Mesothelial cell of epicardium (in vitro differentiated cells): Measurements from ENCODE around the gene COX6B1. TPM values are rescaled to one million over a fixed set of nuclear protein-coding genes. Genes with fewer than 3 reads are reported as not detected.

Source experiments
- DNase-seq, 2 experiments: peaks; one replicate each; pipeline ENCODE4 v3.0.0; 2021; ENCODE audit warnings: low spot score in 2 of 2; ENCODE audit not compliant: unreplicated experiment in 2 of 2
- H3K27ac Mint-ChIP-seq: 2 replicates; pipeline ENCODE4 v1.8.0; 2021; ENCODE audit warnings: mixed read lengths
- H3K27me3 Mint-ChIP-seq: 2 replicates; pipeline ENCODE4 v1.8.0; 2021; ENCODE audit warnings: low read depth, mixed read lengths
- H3K36me3 Mint-ChIP-seq: 2 replicates; pipeline ENCODE4 v1.8.0; 2021; ENCODE audit warnings: mixed read lengths
- H3K4me1 Mint-ChIP-seq: 2 replicates; pipeline ENCODE4 v1.8.0; 2021; ENCODE audit warnings: mixed read lengths
- H3K4me3 Mint-ChIP-seq: 2 replicates; pipeline ENCODE4 v1.8.0; 2021; ENCODE audit warnings: mild to moderate bottlenecking, moderate library complexity, mixed read lengths
- H3K9me3 Mint-ChIP-seq: 2 replicates; pipeline ENCODE4 v1.8.0; 2021; ENCODE audit warnings: mixed read lengths
- CTCF ChIP-seq: fragments of 200-600 bp; sonication (generic); IDR thresholded peaks from one replicate; pipeline ENCODE4 v1.5.0; 2021; ENCODE audit warnings: antibody characterized with exemption; ENCODE audit not compliant: unreplicated experiment
- total RNA-seq: library from RNA; stranded (reverse); gene quantifications from 3 replicates; pipeline ENCODE4 v1.2.1, GENCODE V29; 2021

COX6B1 gene
- total RNA-seq, 1 donor from 2014 or later: 284 TPM

DNA sequence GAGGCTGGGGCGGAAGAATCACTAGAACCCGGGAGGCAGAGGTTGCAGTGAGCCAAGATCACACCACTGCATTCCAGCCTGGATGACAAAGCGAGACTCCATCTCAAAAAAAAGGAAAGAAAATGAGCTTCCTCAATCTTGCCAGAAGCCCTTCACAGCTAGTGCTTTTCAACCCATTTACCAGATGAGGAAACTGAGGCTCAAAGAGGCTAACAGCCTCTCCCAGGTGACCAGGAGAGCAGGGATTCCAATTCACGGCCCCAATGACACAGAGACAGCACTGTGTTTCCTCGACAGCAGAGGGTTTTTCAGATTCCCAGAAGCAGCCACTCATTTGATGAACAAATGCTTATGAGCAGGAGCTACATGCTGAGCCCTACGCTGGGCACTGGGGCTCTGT is 21.4 kb downstream of the COX6B1 start:
- H3K27ac Mint-ChIP-seq: no peak overlapping the region
- peaks cover 47% of the 10 kb centered on the region for H3K27me3 Mint-ChIP-seq
- H3K9me3 Mint-ChIP-seq: no peaks in the 10 kb centered on the region
- peaks cover 10% of the 10 kb centered on the region for H3K4me1 Mint-ChIP-seq
- DNase-seq: no peak
- TF ChIP-seq CTCF: no peak
- peaks cover 4% of the 10 kb centered on the region for H3K36me3 Mint-ChIP-seq
- H3K4me3 Mint-ChIP-seq: no peak overlapping the region

DNA sequence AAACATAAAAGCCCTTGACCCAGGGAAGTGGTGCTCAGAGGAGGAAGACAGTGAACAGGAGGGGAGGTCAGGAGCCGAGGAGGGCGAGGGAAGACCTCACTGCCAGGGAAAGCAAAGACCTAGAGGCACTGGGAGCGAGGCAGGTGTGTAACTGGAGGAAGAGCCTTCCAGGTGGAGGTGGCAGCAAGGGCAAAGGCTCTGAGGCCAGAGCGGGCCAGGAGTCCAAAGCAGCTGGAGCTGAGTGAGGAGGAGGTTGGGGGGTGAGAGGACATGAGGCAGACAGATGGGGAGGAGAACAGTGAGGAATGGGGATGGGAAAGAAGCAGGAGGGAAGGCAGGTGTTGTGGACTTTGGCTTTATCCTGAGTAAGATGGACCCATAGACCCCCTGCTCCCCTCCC is 21.9 kb downstream of the COX6B1 start:
- TF ChIP-seq CTCF: no peak
- H3K36me3 Mint-ChIP-seq: peaks cover 4% of the 10 kb centered on the region
- H3K27me3 Mint-ChIP-seq: peaks cover 47% of the 10 kb centered on the region
- peaks cover 10% of the 10 kb centered on the region for H3K4me1 Mint-ChIP-seq
- no peaks in the 10 kb centered on the region for H3K9me3 Mint-ChIP-seq
- no peak overlapping the region for H3K4me3 Mint-ChIP-seq
- H3K27ac Mint-ChIP-seq: no peak overlapping the region
- no peak for DNase-seq

GRCh38 chr19:35670686-35671085 is 22.6 kb downstream of the COX6B1 start:
- no peaks in the 10 kb centered on the region for H3K9me3 Mint-ChIP-seq
- no peak overlapping the region for H3K4me3 Mint-ChIP-seq
- H3K27ac Mint-ChIP-seq: no peak overlapping the region
- H3K36me3 Mint-ChIP-seq: peaks cover 2% of the 10 kb centered on the region
- TF ChIP-seq CTCF: no peak
- DNase-seq: no peak
- peaks cover 10% of the 10 kb centered on the region for H3K4me1 Mint-ChIP-seq
- H3K27me3 Mint-ChIP-seq: peaks cover 53% of the 10 kb centered on the region

DNA sequence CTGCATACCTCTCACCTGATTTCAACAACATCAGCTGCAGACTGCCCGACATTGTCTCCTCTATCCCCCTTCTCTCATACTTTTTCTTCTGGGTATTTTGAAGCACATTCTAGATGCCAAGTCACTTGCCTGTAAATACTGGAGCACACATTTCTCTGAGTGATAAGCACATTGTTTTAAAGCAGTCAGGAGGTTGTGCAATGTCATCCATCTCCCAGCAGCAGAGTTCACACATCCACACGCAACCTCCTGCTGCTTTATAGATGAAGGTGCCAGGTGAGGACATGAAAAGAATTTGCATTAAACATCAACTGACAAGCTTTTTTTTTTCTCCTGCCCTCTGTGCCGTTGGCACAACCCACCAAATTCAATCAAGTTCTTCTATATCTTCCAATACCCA is 23.7 kb downstream of the COX6B1 start:
- no peaks in the 10 kb centered on the region for H3K36me3 Mint-ChIP-seq
- H3K9me3 Mint-ChIP-seq: no peaks in the 10 kb centered on the region
- peaks cover 62% of the 10 kb centered on the region for H3K27me3 Mint-ChIP-seq
- peaks cover 5% of the 10 kb centered on the region for H3K4me1 Mint-ChIP-seq
- DNase-seq: no peak
- no peak for TF ChIP-seq CTCF
- no peak overlapping the region for H3K27ac Mint-ChIP-seq
- no peak overlapping the region for H3K4me3 Mint-ChIP-seq

GRCh38 chr19:35673121-35673804 is 25.1 kb downstream of the COX6B1 start:
- H3K36me3 Mint-ChIP-seq: no peaks in the 10 kb centered on the region
- H3K9me3 Mint-ChIP-seq: no peaks in the 10 kb centered on the region
- H3K27me3 Mint-ChIP-seq: peaks cover 65% of the 10 kb centered on the region
- H3K4me3 Mint-ChIP-seq: peak overlapping the region; percentile 68
- peaks cover 3% of the 10 kb centered on the region for H3K4me1 Mint-ChIP-seq
- H3K27ac Mint-ChIP-seq: no peak overlapping the region
- TF ChIP-seq CTCF: no peak
- DNase-seq: peak in 1 of 2 experiments; percentile 49
